NCI-H748 treated with DMSO at 0.1 percent for 48 hours (cell line): ENCODE measurements around the gene CDH13.

Experiments used
- DNase-seq: peaks from one replicate; lab custom pipeline; 2025; lab: John Stamatoyannopoulos, UW

The CDH13 gene

DNA sequence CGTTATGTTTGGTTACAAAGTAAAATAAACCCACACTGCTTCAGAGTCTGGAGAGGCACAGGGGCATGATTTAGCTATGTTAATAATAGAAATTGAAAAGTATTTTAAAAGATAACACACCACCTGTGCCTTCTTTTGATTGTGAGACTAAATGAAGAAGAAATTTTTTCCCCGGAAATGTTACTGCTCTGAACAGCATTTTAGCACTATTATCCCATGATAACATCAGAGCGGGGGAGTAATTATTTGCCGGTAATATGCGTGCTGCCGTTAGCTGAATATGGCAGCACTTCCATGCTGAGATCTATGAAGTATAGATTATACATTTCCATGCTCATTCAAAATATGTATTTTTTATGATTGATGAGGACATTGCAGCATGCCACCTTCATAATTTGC, 680.8 kb downstream of the CDH13 start:
- DNase-seq: no peak

- no peak for DNase-seq
These were observed 681.6 kb downstream of the CDH13 start for GRCh38 chr16:83308414-83308813.

- DNase-seq: no peak
These were observed 684.0 kb downstream of the CDH13 start for GRCh38 chr16:83310816-83311215.

- no peak for DNase-seq
These were observed 685.4 kb downstream of the CDH13 start for GRCh38 chr16:83312015-83312717.

DNA sequence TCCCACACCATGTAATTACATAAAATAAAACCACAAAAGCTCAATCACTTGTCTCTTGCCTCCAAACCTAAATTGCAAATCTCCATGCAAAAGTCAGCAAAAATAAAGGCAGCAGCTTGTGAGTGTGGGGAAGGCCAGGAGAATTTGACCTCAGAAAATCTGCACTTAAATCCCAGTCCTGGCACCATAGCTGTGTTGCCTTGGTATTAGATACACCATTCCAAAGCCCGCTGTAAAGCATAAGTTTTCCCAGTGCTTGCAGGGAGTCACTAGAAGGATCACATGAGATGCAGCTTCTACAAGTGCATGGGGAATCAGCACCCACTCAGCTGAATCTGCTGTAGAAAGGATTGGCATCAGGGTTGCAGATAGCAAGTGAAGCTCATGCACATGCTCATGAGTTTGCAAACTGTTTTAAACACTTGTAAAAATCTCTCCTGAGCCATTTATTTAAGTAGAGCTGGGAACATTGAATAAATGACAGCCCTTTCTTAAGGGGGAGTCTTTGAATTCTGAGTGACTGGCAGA, 686.0 kb downstream of the CDH13 start:
- DNase-seq: no peak

- DNase-seq: no peak
These were observed 688.5 kb downstream of the CDH13 start for GRCh38 chr16:83315271-83315670.

DNA sequence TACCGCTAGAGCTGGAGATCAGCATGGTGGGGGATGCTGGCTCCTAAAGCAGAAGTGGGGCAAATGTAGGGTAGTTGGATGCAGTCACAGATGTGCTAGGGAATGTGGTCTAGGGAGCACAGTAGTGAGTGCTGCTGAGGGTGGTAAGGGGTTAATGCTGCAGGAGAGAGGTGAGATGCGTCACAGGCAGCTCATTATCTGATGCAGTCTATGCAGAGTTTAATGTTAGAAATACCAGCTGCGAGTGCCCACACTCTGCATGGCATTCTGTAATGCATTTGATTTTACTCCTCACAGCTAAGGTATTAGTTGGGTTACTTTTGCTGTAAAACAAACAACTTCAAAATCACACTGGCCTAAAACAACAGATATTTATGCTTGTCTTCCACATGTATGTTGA, 689.7 kb downstream of the CDH13 start:
- no peak for DNase-seq

DNA sequence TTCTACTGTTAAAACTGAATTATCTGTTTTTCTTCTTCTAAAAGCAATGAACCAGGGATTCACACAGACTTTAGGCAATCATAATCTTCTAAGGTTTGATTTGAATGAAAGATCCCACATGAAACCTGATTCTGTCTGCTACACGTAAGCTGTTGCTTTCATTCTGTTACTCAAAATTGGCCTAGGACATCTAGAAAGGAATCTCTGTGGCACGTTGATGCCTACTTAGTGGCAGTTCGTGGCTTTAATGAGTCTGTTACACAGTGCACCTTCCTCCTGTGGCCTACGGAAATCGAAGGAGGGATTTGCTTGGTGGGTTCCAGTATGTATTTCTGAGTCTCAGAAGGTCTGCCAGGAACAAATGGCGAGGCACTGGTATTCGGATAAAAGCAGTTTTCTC, 691.6 kb downstream of the CDH13 start:
- no peak for DNase-seq

GRCh38 chr16:83328936-83329335, 702.2 kb downstream of the CDH13 start:
- DNase-seq: no peak

GRCh38 chr16:83329441-83329840, 702.7 kb downstream of the CDH13 start:
- no peak for DNase-seq

GRCh38 chr16:83330251-83330650, 703.5 kb downstream of the CDH13 start:
- no peak for DNase-seq

GRCh38 chr16:83335076-83335475, 708.3 kb downstream of the CDH13 start:
- no peak for DNase-seq

GRCh38 chr16:83336603-83337002, 709.8 kb downstream of the CDH13 start:
- DNase-seq: no peak

GRCh38 chr16:83338138-83338537, 711.4 kb downstream of the CDH13 start:
- DNase-seq: no peak

GRCh38 chr16:83338941-83339340, 712.2 kb downstream of the CDH13 start:
- DNase-seq: no peak

DNA sequence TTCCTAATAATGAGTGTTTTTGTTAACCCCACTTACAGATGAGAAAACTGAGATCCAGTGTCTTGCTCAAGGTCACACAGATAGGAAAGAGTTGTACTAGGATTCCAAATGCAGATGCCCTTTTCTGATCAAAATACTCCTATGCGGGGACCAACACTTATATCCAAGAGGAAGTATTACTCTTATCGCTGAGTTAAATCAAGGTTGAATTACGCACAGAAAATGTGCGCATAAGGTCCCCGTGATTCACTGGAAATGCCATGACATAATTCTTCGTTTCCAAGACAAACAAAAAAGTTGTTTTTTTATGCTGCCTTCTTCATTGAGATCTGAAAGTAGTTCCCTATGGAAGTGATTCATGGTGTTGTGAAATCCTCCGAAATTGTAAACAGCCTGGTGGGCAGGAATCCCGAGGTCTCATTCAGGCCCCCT, 717.2 kb downstream of the CDH13 start:
- no peak for DNase-seq

DNA sequence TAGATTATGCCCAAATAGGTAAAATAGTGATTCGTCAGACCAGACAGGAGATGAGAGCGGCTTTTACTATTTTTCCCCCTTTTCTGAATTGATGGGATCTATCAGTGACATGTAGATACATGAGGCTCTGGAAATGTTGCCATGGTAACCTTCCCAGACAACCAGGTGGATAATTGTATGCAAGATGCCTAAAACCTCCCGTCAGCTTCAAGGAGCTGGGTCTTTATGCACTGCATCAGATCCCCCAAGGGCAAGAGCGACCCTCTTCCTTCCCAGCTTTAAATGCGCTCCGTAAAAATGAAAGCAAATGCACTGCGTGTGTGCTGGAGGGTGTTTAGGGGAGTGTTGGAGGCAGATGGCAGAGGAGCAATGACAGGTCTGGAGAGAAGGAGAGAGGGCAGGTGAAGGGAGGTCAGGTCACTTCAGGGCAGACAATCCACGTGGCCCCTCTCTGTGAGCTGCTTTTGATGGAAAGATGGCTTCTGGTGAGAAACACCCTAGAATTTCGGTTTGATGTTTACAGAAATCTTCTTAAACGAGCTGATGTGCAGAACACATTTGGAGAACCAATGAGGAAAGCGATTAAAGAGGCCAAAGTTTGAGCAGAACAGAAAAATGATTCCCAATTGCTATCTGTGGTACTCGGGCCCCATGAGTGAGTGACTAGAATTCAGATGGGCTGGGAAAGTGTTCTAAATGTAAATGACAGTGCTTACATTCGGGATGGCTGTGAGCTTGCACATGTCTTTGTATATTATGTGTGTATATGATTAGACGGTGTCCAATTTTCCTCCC, 719.3 kb downstream of the CDH13 start:
- DNase-seq: no peak

DNA sequence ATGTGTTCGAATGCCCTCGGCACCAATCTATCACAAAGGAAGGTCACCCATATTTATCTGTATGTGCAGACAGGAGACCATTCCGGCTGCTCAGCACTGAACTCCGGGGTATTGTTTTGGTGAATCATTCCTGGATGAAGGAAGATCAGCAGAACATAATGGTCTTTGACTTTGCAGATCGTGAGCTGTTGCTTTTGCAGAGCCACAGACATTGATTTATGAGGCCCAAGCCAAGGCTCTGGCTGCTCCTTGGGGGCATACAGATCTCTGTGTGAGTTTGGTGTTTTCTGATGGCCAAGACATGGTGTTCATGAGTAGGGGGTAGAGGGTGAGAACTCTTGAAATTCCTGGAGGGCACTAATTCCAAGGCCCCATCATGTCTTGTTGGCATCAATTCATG, 722.2 kb downstream of the CDH13 start:
- no peak for DNase-seq

GRCh38 chr16:83350481-83350880, 723.7 kb downstream of the CDH13 start:
- no peak for DNase-seq

DNA sequence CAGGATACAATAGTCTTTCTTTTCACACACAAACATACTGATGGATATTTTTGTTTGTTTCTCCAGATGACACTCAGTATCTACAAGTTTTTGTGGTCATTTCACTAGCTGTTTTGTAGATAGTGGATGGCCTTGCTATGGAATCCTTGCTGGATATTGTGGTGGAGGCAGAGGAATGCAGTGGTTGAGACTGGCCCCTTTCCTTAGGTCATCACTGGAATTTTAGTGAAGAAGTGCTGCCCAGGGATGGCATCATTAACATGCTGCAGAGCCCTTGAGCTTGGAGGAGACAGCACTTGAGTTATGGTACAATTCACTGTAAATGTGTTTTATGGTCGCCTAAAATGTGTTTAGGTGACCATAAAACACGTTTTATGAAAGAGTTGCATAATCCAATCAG, 725.1 kb downstream of the CDH13 start:
- no peak for DNase-seq

- no peak for DNase-seq
These were observed 726.5 kb downstream of the CDH13 start for GRCh38 chr16:83353241-83353640.

DNA sequence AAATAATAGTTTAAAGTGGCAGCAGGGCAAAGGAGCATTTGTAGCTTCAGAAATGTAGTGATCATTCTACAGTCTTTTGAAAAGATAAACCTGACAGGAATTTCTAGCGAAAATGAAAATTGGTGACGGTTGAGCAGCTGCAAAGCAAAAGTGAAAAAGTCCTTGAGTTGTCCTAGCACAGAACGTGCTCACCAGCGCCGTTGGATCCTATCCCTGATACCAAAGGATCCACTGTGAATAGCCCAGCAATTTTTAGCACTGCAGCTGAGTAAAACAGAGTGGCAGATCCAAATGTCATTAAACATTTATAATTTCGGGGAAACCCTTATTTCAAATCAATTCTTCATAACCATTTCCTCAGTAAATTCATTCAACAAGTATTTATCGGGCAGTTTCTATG, 727.2 kb downstream of the CDH13 start:
- DNase-seq: no peak

DNA sequence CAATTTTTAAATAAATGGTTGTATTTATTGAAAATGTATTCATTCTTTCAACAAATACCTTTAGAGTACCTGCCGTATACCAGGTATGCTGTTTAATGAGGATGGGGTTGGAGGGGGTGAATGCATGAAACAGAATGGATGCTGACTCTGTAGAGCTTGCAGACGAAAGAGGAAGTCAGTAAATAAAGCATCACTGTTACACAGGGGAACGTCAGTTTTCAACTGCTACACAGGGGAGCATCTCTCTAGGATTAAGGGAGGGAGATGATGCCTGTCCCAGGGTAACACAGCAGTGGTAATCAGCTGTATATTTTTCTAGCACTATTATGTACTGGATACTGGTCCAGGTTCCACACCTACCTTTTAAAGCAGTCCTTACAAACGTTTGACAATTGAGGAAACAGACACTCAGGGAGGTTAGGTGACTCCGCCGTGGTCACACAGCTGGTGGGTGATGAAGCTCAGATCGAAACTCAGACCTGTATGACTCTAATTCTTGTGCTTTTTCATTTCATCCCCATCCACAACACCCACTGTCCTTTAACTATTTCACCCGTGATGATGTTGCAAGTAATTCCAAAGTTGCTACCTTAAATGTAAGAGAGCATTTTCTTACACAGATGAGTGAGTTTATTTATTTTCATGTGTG, 728.9 kb downstream of the CDH13 start:
- no peak for DNase-seq
